Nephron progenitor cell (in vitro differentiated cells): ENCODE data around the gene ABL1.

Experiments used
- DNase-seq: peaks from one replicate; pipeline ENCODE4 v3.0.0; 2021
- H3K27ac Mint-ChIP-seq: 2 replicates; pipeline ENCODE4 v1.8.0; 2021; ENCODE audit warnings: mild to moderate bottlenecking, moderate library complexity, mixed read lengths
- H3K27me3 Mint-ChIP-seq: 2 replicates; pipeline ENCODE4 v1.8.0; 2021; ENCODE audit warnings: mild to moderate bottlenecking, low read depth, mixed read lengths; ENCODE audit not compliant: poor library complexity
- H3K36me3 Mint-ChIP-seq: 2 replicates; pipeline ENCODE4 v1.8.0; 2021; ENCODE audit warnings: low read depth, mixed read lengths
- H3K4me1 Mint-ChIP-seq: 2 replicates; pipeline ENCODE4 v1.8.0; 2021; ENCODE audit warnings: mixed read lengths
- H3K4me3 Mint-ChIP-seq: 2 replicates; pipeline ENCODE4 v1.8.0; 2021; ENCODE audit warnings: mild to moderate bottlenecking, moderate library complexity, mixed read lengths
- H3K9me3 Mint-ChIP-seq: 2 replicates; pipeline ENCODE4 v1.8.0; 2021; ENCODE audit warnings: mild to moderate bottlenecking, moderate library complexity, mixed read lengths
- TF ChIP-seq, protein P1 (sequence below): fragments of 200-600 bp; sonication (generic); IDR thresholded peaks from 2 replicates; pipeline ENCODE4 v1.5.0; 2021; ENCODE audit warnings: antibody characterized with exemption

ABL1 gene

DNA sequence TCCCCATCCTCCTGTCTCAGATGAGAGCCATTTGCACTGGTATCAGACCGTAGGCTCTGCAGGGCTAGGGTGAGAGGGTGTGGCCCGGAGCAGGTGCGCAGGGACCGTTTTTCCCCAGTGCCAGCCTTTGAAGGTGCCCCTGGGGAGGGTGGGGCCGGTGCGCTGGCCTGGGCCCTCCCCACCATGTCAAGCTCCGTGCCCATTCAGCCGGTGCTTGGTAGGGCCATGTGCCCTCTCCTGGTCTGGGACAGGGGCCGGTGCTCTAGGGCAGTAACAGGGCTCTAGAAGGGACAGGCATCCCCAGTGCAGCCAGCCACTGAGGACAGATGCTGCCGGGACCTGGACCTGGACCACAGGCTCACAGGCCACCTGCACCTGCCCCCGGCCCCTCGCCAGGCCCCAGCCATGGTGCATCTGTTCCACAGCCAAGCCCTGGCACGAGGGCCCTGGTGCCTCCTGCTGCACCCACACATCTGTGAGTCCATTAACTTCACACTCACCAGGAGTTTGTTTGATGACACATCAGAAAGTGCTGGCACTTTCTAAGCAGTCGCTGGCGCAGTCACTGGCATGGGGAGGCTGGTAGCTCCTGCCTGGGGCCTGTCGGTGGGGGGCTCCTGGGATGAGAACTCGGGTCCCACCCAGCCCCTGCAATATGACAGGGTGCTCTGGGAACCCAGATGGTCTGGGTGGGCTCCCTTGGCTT is 66.6 kb downstream of the ABL1 start:
- DNase-seq, result no peak
- Mint-ChIP-seq H3K27me3 (peaks cover 24% of the 10 kb centered on the region), H3K4me1 (peaks cover 6% of the 10 kb centered on the region), H3K4me3 (no peak overlapping the region), H3K27ac (no peak overlapping the region), H3K9me3 (no peaks in the 10 kb centered on the region), H3K36me3 (no peaks in the 10 kb centered on the region)
- TF ChIP-seq, protein P1, sequence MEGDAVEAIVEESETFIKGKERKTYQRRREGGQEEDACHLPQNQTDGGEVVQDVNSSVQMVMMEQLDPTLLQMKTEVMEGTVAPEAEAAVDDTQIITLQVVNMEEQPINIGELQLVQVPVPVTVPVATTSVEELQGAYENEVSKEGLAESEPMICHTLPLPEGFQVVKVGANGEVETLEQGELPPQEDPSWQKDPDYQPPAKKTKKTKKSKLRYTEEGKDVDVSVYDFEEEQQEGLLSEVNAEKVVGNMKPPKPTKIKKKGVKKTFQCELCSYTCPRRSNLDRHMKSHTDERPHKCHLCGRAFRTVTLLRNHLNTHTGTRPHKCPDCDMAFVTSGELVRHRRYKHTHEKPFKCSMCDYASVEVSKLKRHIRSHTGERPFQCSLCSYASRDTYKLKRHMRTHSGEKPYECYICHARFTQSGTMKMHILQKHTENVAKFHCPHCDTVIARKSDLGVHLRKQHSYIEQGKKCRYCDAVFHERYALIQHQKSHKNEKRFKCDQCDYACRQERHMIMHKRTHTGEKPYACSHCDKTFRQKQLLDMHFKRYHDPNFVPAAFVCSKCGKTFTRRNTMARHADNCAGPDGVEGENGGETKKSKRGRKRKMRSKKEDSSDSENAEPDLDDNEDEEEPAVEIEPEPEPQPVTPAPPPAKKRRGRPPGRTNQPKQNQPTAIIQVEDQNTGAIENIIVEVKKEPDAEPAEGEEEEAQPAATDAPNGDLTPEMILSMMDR, result no peak

- Mint-ChIP-seq H3K4me3 (no peak overlapping the region), H3K9me3 (no peaks in the 10 kb centered on the region)
- TF ChIP-seq, protein P1, result no peak
Measured at GRCh38 chr9:130902204-130903185, 67.4 kb downstream of the ABL1 start.

GRCh38 chr9:130903194-130904069 is 68.4 kb downstream of the ABL1 start:
- TF ChIP-seq, protein P1, result no peak
- Mint-ChIP-seq H3K27ac (no peak overlapping the region), H3K4me3 (no peak overlapping the region), H3K9me3 (no peaks in the 10 kb centered on the region), H3K27me3 (peaks cover 24% of the 10 kb centered on the region), H3K4me1 (peaks cover 17% of the 10 kb centered on the region), H3K36me3 (no peaks in the 10 kb centered on the region)
- DNase-seq, result no peak

More at GRCh38 chr9:130902204-130903185, 67.4 kb downstream of the ABL1 start:
- no peak for DNase-seq
- Mint-ChIP-seq H3K4me1 (peaks cover 11% of the 10 kb centered on the region), H3K27me3 (peaks cover 24% of the 10 kb centered on the region), H3K27ac (no peak overlapping the region), H3K36me3 (no peaks in the 10 kb centered on the region)

- TF ChIP-seq, protein P1, result no peak
- no peaks in the 10 kb centered on the region for H3K9me3 Mint-ChIP-seq
- no peaks in the 10 kb centered on the region for H3K36me3 Mint-ChIP-seq
- no peak overlapping the region for H3K27ac Mint-ChIP-seq
- no peak overlapping the region for H3K4me3 Mint-ChIP-seq
- peaks cover 17% of the 10 kb centered on the region for H3K4me1 Mint-ChIP-seq
- peaks cover 24% of the 10 kb centered on the region for H3K27me3 Mint-ChIP-seq
- no peak for DNase-seq
Measured at GRCh38 chr9:130904070-130905044, 69.3 kb downstream of the ABL1 start.
